K562 (cell line): ENCODE data around the gene SHC1. TPM values are rescaled to one million over a fixed set of nuclear protein-coding genes. Genes with fewer than 3 reads are reported as not detected.
A peak's percentile ranks its signal among the peaks of the same experiment; 100 is the strongest.

ENCODE experiments used
- GTF3C2 ChIP-seq: IDR thresholded peaks from 3 replicates; pipeline ENCODE4 v1.6.1; 2011; ENCODE audit warnings: borderline replicate concordance, mild to moderate bottlenecking, moderate library complexity; ENCODE audit not compliant: insufficient read length; ENCODE audit errors: extremely low read depth
- HIVEP1 ChIP-seq: fragments of 250-450 bp; sonication (Bioruptor Pico); IDR thresholded peaks from 2 replicates; pipeline ENCODE4 v1.4.0; 2020; ENCODE audit warnings: mild to moderate bottlenecking
- HOMEZ ChIP-seq: fragments of 250-450 bp; sonication (Bioruptor Pico); IDR thresholded peaks from 2 replicates; pipeline ENCODE4 v1.4.0; 2020; ENCODE audit warnings: mild to moderate bottlenecking, moderate library complexity
- ILF3 ChIP-seq: fragments of 450-650 bp; IDR thresholded peaks from 2 replicates; pipeline ENCODE4 v1.6.1; 2018; ENCODE audit warnings: antibody characterized with exemption, mild to moderate bottlenecking, moderate library complexity, borderline replicate concordance
- MLX ChIP-seq, 2 experiments: fragments of 450-650 bp in 1 of 2; sonication (generic) in 1 of 2; formaldehyde crosslinking; conservative IDR thresholded peaks; 2 replicates each; pipeline versions ENCODE4 v1.4.0 to v1.8.1; 2020 to 2022; ENCODE audit warnings: mild to moderate bottlenecking in 1 of 2, missing genetic modification reagents in 1 of 2
- MXI1 ChIP-seq: IDR thresholded peaks from 2 replicates; pipeline ENCODE4 v1.6.1; 2011; ENCODE audit warnings: low read depth, mild to moderate bottlenecking, improper control_type of control experiment, low read length
- NEUROD1 ChIP-seq: fragments of 150-350 bp; IDR thresholded peaks from 2 replicates; pipeline ENCODE4 v1.6.1; 2014; ENCODE audit warnings: borderline replicate concordance, low read length, low read depth; ENCODE audit not compliant: partially characterized antibody
- NR2F6 ChIP-seq: fragments of 450-650 bp; formaldehyde crosslinking; IDR thresholded peaks from 2 replicates; pipeline ENCODE4 v1.4.0; 2020; ENCODE audit warnings: mild to moderate bottlenecking
- PHF20 ChIP-seq: fragments of 450-650 bp; IDR thresholded peaks from 2 replicates; pipeline ENCODE4 v1.6.1; 2018; ENCODE audit not compliant: partially characterized antibody
- PRMT5 ChIP-seq: sonication (generic); formaldehyde crosslinking; IDR thresholded peaks from 2 replicates; pipeline ENCODE4 v1.5.0; 2020; ENCODE audit warnings: missing genetic modification reagents
- RAD21 ChIP-seq, 2 experiments: fragments of 250-450 bp in 1 of 2; fragments of 450-650 bp in 1 of 2; sonication (Bioruptor Pico) in 1 of 2; formaldehyde crosslinking in 1 of 2; IDR thresholded peaks in 1 of 2; conservative IDR thresholded peaks in 1 of 2; 2 replicates each; pipeline versions ENCODE4 v1.4.0 to v1.8.0; 2020 to 2022; ENCODE audit warnings: mild to moderate bottlenecking in 2 of 2, moderate library complexity in 1 of 2
- SRSF7 ChIP-seq: fragments of 200-400 bp; formaldehyde crosslinking; optimal IDR thresholded peaks from 2 replicates; pipeline ENCODE3; 2017; ENCODE audit warnings: mild to moderate bottlenecking, low read depth, low read length
- ZFP30 ChIP-seq: fragments of 250-450 bp; sonication (Bioruptor Pico); IDR thresholded peaks from 2 replicates; pipeline ENCODE4 v1.8.0; 2022; ENCODE audit warnings: moderate library complexity, mild to moderate bottlenecking, inconsistent platforms, borderline replicate concordance
- ZNF12 ChIP-seq: sonication (generic); formaldehyde crosslinking; IDR thresholded peaks from 2 replicates; pipeline ENCODE4 v1.4.0; 2020; ENCODE audit warnings: mild to moderate bottlenecking, missing genetic modification reagents
- ZNF384 ChIP-seq: IDR thresholded peaks from 2 replicates; pipeline ENCODE4 v1.6.1; 2012; ENCODE audit warnings: low read depth, low read length, improper control_type of control experiment
- polyA plus RNA-seq, 8 experiments: library from polyadenylated mRNA; depleted of rRNA in 4 of 8; stranded (reverse) in 5 of 8; unstranded in 3 of 8; fragments of >200 nt; fragmentation: Nextera tagmentation in 2 of 8; fragmentation: Illumina TruSeq in 1 of 8; extraction: Ambion mirVana in 2 of 8; extraction: Trizol in 1 of 8; gene quantifications; 2 replicates each; pipeline versions ENCODE4 v1.2.1 to v1.2.3, GENCODE V29; 2011 to 2014; ENCODE audit warnings: inconsistent platforms in 1 of 8, missing spikeins in 1 of 8
- total RNA-seq, 7 experiments: library from RNA; depleted of rRNA in 6 of 7; stranded (reverse); fragments of >200 nt in 6 of 7; fragmentation: Illumina TruSeq in 2 of 7; extraction: Trizol in 2 of 7; gene quantifications; 2 replicates each; pipeline versions ENCODE4 v1.2.1 to v1.2.3, GENCODE V29; 2011 to 2021; ENCODE audit warnings: low replicate concordance in 1 of 7
- TF ChIP-seq, protein P1 (sequence below): sonication (generic); formaldehyde crosslinking; IDR thresholded peaks from 2 replicates; pipeline ENCODE4 v1.8.0; 2023; ENCODE audit warnings: mild to moderate bottlenecking, missing genetic modification reagents

Gene SHC1
- total and polyA plus RNA-seq, 9 of the 15 experiments (the other 6 are each of a cell fraction or from before 2014, with no cell fraction given): 4.1 to 113 (median 51.9) TPM

GRCh38 chr1:154937085-154937987 lies 33.2 kb downstream of the SHC1 start (continued):
- TF ChIP-seq MLX (CRISPR knock-in tag; conservative IDR thresholded peaks at IDR 0.05): no peak
- TF ChIP-seq, protein P1, sequence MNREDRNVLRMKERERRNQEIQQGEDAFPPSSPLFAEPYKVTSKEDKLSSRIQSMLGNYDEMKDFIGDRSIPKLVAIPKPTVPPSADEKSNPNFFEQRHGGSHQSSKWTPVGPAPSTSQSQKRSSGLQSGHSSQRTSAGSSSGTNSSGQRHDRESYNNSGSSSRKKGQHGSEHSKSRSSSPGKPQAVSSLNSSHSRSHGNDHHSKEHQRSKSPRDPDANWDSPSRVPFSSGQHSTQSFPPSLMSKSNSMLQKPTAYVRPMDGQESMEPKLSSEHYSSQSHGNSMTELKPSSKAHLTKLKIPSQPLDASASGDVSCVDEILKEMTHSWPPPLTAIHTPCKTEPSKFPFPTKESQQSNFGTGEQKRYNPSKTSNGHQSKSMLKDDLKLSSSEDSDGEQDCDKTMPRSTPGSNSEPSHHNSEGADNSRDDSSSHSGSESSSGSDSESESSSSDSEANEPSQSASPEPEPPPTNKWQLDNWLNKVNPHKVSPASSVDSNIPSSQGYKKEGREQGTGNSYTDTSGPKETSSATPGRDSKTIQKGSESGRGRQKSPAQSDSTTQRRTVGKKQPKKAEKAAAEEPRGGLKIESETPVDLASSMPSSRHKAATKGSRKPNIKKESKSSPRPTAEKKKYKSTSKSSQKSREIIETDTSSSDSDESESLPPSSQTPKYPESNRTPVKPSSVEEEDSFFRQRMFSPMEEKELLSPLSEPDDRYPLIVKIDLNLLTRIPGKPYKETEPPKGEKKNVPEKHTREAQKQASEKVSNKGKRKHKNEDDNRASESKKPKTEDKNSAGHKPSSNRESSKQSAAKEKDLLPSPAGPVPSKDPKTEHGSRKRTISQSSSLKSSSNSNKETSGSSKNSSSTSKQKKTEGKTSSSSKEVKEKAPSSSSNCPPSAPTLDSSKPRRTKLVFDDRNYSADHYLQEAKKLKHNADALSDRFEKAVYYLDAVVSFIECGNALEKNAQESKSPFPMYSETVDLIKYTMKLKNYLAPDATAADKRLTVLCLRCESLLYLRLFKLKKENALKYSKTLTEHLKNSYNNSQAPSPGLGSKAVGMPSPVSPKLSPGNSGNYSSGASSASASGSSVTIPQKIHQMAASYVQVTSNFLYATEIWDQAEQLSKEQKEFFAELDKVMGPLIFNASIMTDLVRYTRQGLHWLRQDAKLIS: no peak
- no peak for TF ChIP-seq NR2F6
- no peak for TF ChIP-seq HOMEZ
- TF ChIP-seq PRMT5 (CRISPR knock-in tag): no peak
- peak in 1 of 2 experiments; percentile 30; a peak in 2 of 4 replicates for TF ChIP-seq RAD21 (CRISPR knock-in tag; conservative IDR thresholded peaks at IDR 0.05 in 1 of 2, IDR thresholded peaks at IDR 0.05 in 1 of 2)
- TF ChIP-seq ILF3: no peak
- TF ChIP-seq SRSF7: no peak
- TF ChIP-seq GTF3C2: no peak
- no peak for TF ChIP-seq ZNF12 (CRISPR knock-in tag)
- no peak for TF ChIP-seq HIVEP1
- TF ChIP-seq NEUROD1: peak; percentile 70
- TF ChIP-seq ZNF384: no peak
- TF ChIP-seq MXI1: no peak
- no peak for TF ChIP-seq PHF20
- TF ChIP-seq ZFP30 (CRISPR knock-in tag): no peak
